HG03378 (cell line): Measurements from ENCODE around the gene PCAT7.
"Not testable (repeated sequence)": the region's sequence is repeated elsewhere in the genome, so short reads cannot be mapped to it uniquely, and the experiment has no call there.

ENCODE experiments used
- ATAC-seq: cut with Tn5 transposase; IDR thresholded peaks from one replicate; pipeline ENCODE4 v1.9.1; 2021; ENCODE audit warnings: mild to moderate bottlenecking, moderate library complexity; ENCODE audit not compliant: unreplicated experiment

The PCAT7 gene

GRCh38 chr9:94560237-94560636 lies 5.4 kb downstream of the PCAT7 start:
- ATAC-seq, result no peak

- no peak for ATAC-seq
Observed at GRCh38 chr9:94563548-94563947, 8.7 kb downstream of the PCAT7 start.

- ATAC-seq, result not testable (repeated sequence)
Observed at GRCh38 chr9:94564279-94564678, 9.4 kb downstream of the PCAT7 start.

- no peak for ATAC-seq
Observed at GRCh38 chr9:94566550-94566949, 11.7 kb downstream of the PCAT7 start.

GRCh38 chr9:94567271-94567670 lies 12.4 kb downstream of the PCAT7 start:
- no peak for ATAC-seq

- no peak for ATAC-seq
Observed at GRCh38 chr9:94568250-94568889, 13.5 kb downstream of the PCAT7 start.

GRCh38 chr9:94568972-94569712 lies 14.3 kb downstream of the PCAT7 start:
- no peak for ATAC-seq

- ATAC-seq, result no peak
Observed at GRCh38 chr9:94576131-94576530, 21.2 kb downstream of the PCAT7 start.

GRCh38 chr9:94577036-94577435 lies 22.2 kb downstream of the PCAT7 start:
- no peak for ATAC-seq

GRCh38 chr9:94577571-94577970 lies 22.7 kb downstream of the PCAT7 start:
- no peak for ATAC-seq

- ATAC-seq, result no peak
Observed at GRCh38 chr9:94581728-94582127, 26.8 kb downstream of the PCAT7 start.

- ATAC-seq, result no peak
Observed at GRCh38 chr9:94584555-94584954, 29.7 kb downstream of the PCAT7 start.

- ATAC-seq, result no peak
Observed at GRCh38 chr9:94586316-94586715, 31.4 kb downstream of the PCAT7 start.

GRCh38 chr9:94586814-94587213 lies 31.9 kb downstream of the PCAT7 start:
- no peak for ATAC-seq

- ATAC-seq, result no peak
Observed at GRCh38 chr9:94588681-94589080, 33.8 kb downstream of the PCAT7 start.

GRCh38 chr9:94591046-94591545 lies 36.2 kb downstream of the PCAT7 start:
- ATAC-seq, result not testable (repeated sequence)

GRCh38 chr9:94591876-94592275 lies 37.0 kb downstream of the PCAT7 start:
- no peak for ATAC-seq

GRCh38 chr9:94592683-94593082 lies 37.8 kb downstream of the PCAT7 start:
- not testable (repeated sequence) for ATAC-seq

- ATAC-seq, result no peak
Observed at GRCh38 chr9:94593459-94594345, 38.8 kb downstream of the PCAT7 start, which contains the start of gene FBP2. FBP2 (minus strand) TSS chr9:94593824; CDS start chr9:94593726, 98 bp downstream.

GRCh38 chr9:94599102-94599501 lies 44.2 kb downstream of the PCAT7 start:
- no peak for ATAC-seq

GRCh38 chr9:94600258-94600657 lies 45.4 kb downstream of the PCAT7 start:
- ATAC-seq, result no peak
